Heart right ventricle (tissue), 16 donors: ENCODE data around the gene SNCB. TPM values are rescaled to one million over a fixed set of nuclear protein-coding genes. Genes with fewer than 3 reads are reported as not detected.

ENCODE experiments used
- ATAC-seq, 8 donors: fragments of 200-7000 bp; cut with Tn5 transposase; one replicate each; pipeline ENCODE4 v1.9.1; 2020; ENCODE audit warnings: mild to moderate bottlenecking in 8 of 8, moderate library complexity in 8 of 8, moderate number of reproducible peaks in 1 of 8
- DNase-seq, 2 donors: peaks; one replicate each; pipeline ENCODE4 v3.0.0-alpha.2; 2020
- H3K27ac ChIP-seq, 10 donors: fragments of 200-600 bp; sonication (generic) in 2 of 10; one replicate each; pipeline versions ENCODE4 v1.5.0 to v1.8.0; 2020 to 2022; ENCODE audit warnings: mild to moderate bottlenecking in 3 of 10
- H3K27me3 ChIP-seq, 7 donors: fragments of 200-600 bp; one replicate each; pipeline ENCODE4 v1.8.0; 2021 to 2022; ENCODE audit warnings: mild to moderate bottlenecking in 2 of 7
- H3K36me3 ChIP-seq, 9 donors: fragments of 200-600 bp; sonication (generic) in 1 of 9; one replicate each; pipeline versions ENCODE4 v1.5.0 to v1.8.0; 2020 to 2022; ENCODE audit warnings: mild to moderate bottlenecking in 2 of 9
- H3K4me1 ChIP-seq, 9 donors: fragments of 200-600 bp; sonication (generic) in 1 of 9; one replicate each; pipeline versions ENCODE4 v1.5.0 to v1.8.0; 2020 to 2022; ENCODE audit warnings: mild to moderate bottlenecking in 4 of 9
- H3K4me3 ChIP-seq, 10 donors: fragments of 200-600 bp; sonication (generic) in 2 of 10; one replicate each; pipeline versions ENCODE4 v1.5.0 to v1.8.0; 2020 to 2022; ENCODE audit warnings: mild to moderate bottlenecking in 7 of 10, moderate library complexity in 2 of 10
- H3K9me3 ChIP-seq, 11 donors: fragments of 200-600 bp in 10 of 11; sonication (generic) in 2 of 11; one replicate each; pipeline versions ENCODE4 v1.5.0 to v1.8.0; 2013 to 2022; ENCODE audit warnings: mild to moderate bottlenecking in 2 of 11, control low read depth in 1 of 11, moderate library complexity in 1 of 11
- CTCF ChIP-seq, 9 donors: fragments of 200-600 bp; sonication (generic) in 2 of 9; IDR thresholded peaks; one replicate each; pipeline versions ENCODE4 v1.5.0 to v1.8.0; 2021 to 2022; ENCODE audit warnings: antibody characterized with exemption in 9 of 9, mild to moderate bottlenecking in 5 of 9, moderate library complexity in 1 of 9
- WGBS, 2 donors: extraction: QIAGEN DNeasy Blood & Tissue Kit; methylation state at CpG; one replicate each; pipeline ENCODE4 v1.1.7; 2013; ENCODE audit warnings: inconsistent platforms in 1 of 2; 5-methylcytosine and 5-hydroxymethylcytosine counted together
- intact Hi-C, 10 donors: fragments of 100-400 bp; cut with DNase I; formaldehyde crosslinking; loops; one replicate each; pipeline versions ENCODE4 v1.11.1 to v1.14.2; 2022
- polyA plus RNA-seq, 2 donors: library from polyadenylated mRNA; stranded (reverse); fragments of 200-250 nt; gene quantifications; one replicate each; pipeline ENCODE4 v1.2.3, GENCODE V29; 2013
- total RNA-seq, 10 donors: library from RNA; stranded (reverse); fragmentation: NEBNext Ultra II Directional in 3 of 10; extraction: Animal tissue kit (Norgen Biotek cat#: 25700) in 3 of 10; gene quantifications; one replicate each; pipeline versions ENCODE4 v1.2.1 to v1.2.4, GENCODE V29; 2021 to 2023
- donor health status: Arrhythmogenic right ventricular cardiomyopathy.
- donor health status: ischemic (EF 13 %, LVEDD 7.1; RV severe dilation, severe dysfunction).
- donor health status: healthy with polysubstance abuse.
- donor health status: DM: no; HTN: yes; CAD: no.
- donor health status: DM: no; HTN: no; CAD: no.
- donor health status: ischemic (EF 25% LVEDD 6.9; RV normal size, moderate dysfunction).
- donor health status: ischemic (EF 25% LVEDD 5.7; RV mildly dilated, moderate dysfunction).
- donor health status: healthy.
- donor health status: DM: yes; HTN: yes; CAD: no.
- donor health status: Ischemic cardiomyopathy.
- donor health status: ischemic (EF 35%, LVEDD 5.7; RV mildly dilated, moderate dysfunction).
- donor health status: nonischemic (EF 11% LVEDD 7.7; RV severe dilation, severe dysfunction).
- donor health status: DM: yes; HTN: yes; CAD: no.
- donor health status: PGD.
- donor health status: ischemic (EF 29% LVEDD 5.4; RV normal size, mild dysfunction).
- donor health status: nonischemic (EF 23%, LVEDD 6.1; RV moderate dilation, normal function).

The SNCB gene
- total and polyA plus RNA-seq, 12 donors = 0.35 to 0.39 TPM; not detected in 10

- Histone ChIP-seq H3K36me3 (no peaks in the 10 kb centered on the region), H3K27me3 (peaks cover 0 to 55% (median 17%) of the 10 kb centered on the region in 7 donors), H3K4me1 (peaks cover 0 to 16% (median 8%) of the 10 kb centered on the region in 9 donors), H3K9me3 (no peaks in the 10 kb centered on the region), H3K4me3 (peak overlapping the region in 9 of 10 donors; percentile 44 to 72 (median 58)), H3K27ac (no peak overlapping the region)
- intact Hi-C loops = no loop called here
- no peak for TF ChIP-seq CTCF (IDR thresholded peaks at IDR 0.05)
- no peak for DNase-seq
- WGBS, 2 donors = 28 to 33% methylated on average over 44 to 46 of the region's 46 CpGs
- ATAC-seq = no peak
These were observed 21.2 kb downstream of the SNCB start for GRCh38 chr5:176608937-176609723.

- ATAC-seq (no peak), DNase-seq (no peak)
- H3K9me3 ChIP-seq = no peaks in the 10 kb centered on the region
- 87 to 89% methylated on average over 4 of the region's 4 CpGs for WGBS, 2 donors
- H3K36me3 ChIP-seq = no peaks in the 10 kb centered on the region
- no peak overlapping the region for H3K27ac ChIP-seq
- TF ChIP-seq CTCF (IDR thresholded peaks at IDR 0.05) = no peak
- H3K27me3 ChIP-seq = peaks cover 0 to 48% (median 13%) of the 10 kb centered on the region in 7 donors
- H3K4me3 ChIP-seq = no peak overlapping the region
- intact Hi-C loops = no loop called here
- H3K4me1 ChIP-seq = peaks cover 0 to 16% (median 8%) of the 10 kb centered on the region in 9 donors
These were observed 22.1 kb downstream of the SNCB start for GRCh38 chr5:176608142-176608705.

GRCh38 chr5:176606875-176607274 is 23.5 kb downstream of the SNCB start:
- ATAC-seq = no peak
- Histone ChIP-seq H3K4me3 (no peak overlapping the region), H3K27me3 (peaks cover 0 to 35% (median 4%) of the 10 kb centered on the region in 7 donors), H3K9me3 (no peaks in the 10 kb centered on the region), H3K4me1 (peaks cover 0 to 16% (median 8%) of the 10 kb centered on the region in 9 donors), H3K27ac (no peak overlapping the region), H3K36me3 (no peaks in the 10 kb centered on the region)
- intact Hi-C loops = no loop called here
- TF ChIP-seq CTCF (IDR thresholded peaks at IDR 0.05) = no peak
- no peak for DNase-seq
- 81 to 84% methylated on average over 3 of the region's 3 CpGs for WGBS, 2 donors

GRCh38 chr5:176606032-176606431 is 24.3 kb downstream of the SNCB start:
- ATAC-seq = no peak
- intact Hi-C loops = no loop called here
- WGBS, 2 donors = 33 to 38% methylated on average over 3 of the region's 3 CpGs

More at GRCh38 chr5:176606032-176606431, 24.3 kb downstream of the SNCB start:
- Histone ChIP-seq H3K27ac (no peak overlapping the region), H3K4me3 (no peak overlapping the region), H3K36me3 (no peaks in the 10 kb centered on the region), H3K4me1 (peaks cover 0 to 14% (median 8%) of the 10 kb centered on the region in 9 donors), H3K9me3 (no peaks in the 10 kb centered on the region), H3K27me3 (peaks cover 0 to 29% (median 0%) of the 10 kb centered on the region in 7 donors)
- TF ChIP-seq CTCF (IDR thresholded peaks at IDR 0.05) = no peak
- DNase-seq = no peak
